Neural crest cell (in vitro differentiated cells): Measurements from ENCODE around the gene AP5Z1. TPM values are rescaled to one million over a fixed set of nuclear protein-coding genes. Genes with fewer than 3 reads are reported as not detected.
A peak's percentile ranks its signal among the peaks of the same experiment; 100 is the strongest.

Experiments used
- DNase-seq: peaks from one replicate; pipeline ENCODE4 v3.0.0; 2021; ENCODE audit warnings: low read depth, mixed read lengths, low spot score
- H3K27ac Mint-ChIP-seq: one replicate; pipeline ENCODE4 v1.8.0; 2021; ENCODE audit warnings: mild to moderate bottlenecking, mixed read lengths; ENCODE audit not compliant: unreplicated experiment
- H3K27me3 Mint-ChIP-seq: 2 replicates; pipeline ENCODE4 v1.8.0; 2021; ENCODE audit warnings: low read depth, mild to moderate bottlenecking, mixed read lengths
- H3K36me3 Mint-ChIP-seq: 2 replicates; pipeline ENCODE4 v1.8.0; 2021; ENCODE audit warnings: low read depth, mild to moderate bottlenecking, mixed read lengths
- H3K4me1 Mint-ChIP-seq: 2 replicates; pipeline ENCODE4 v1.8.0; 2021; ENCODE audit warnings: mixed read lengths
- H3K4me3 Mint-ChIP-seq: one replicate; pipeline ENCODE4 v1.8.0; 2021; ENCODE audit warnings: mild to moderate bottlenecking, mixed read lengths
- H3K9me3 Mint-ChIP-seq: 2 replicates; pipeline ENCODE4 v1.8.0; 2021; ENCODE audit warnings: mixed read lengths
- total RNA-seq: library from RNA; stranded (reverse); gene quantifications from 2 replicates; pipeline ENCODE4 v1.2.1, GENCODE V29; 2021
- TF ChIP-seq, protein P1 (sequence below): fragments of 200-600 bp; sonication (generic); conservative IDR thresholded peaks from 2 replicates; pipeline ENCODE4 v1.5.0; 2021; ENCODE audit warnings: antibody characterized with exemption, mild to moderate bottlenecking

The AP5Z1 gene
- total RNA-seq, 1 donor from 2014 or later, result 37.6 TPM

DNA sequence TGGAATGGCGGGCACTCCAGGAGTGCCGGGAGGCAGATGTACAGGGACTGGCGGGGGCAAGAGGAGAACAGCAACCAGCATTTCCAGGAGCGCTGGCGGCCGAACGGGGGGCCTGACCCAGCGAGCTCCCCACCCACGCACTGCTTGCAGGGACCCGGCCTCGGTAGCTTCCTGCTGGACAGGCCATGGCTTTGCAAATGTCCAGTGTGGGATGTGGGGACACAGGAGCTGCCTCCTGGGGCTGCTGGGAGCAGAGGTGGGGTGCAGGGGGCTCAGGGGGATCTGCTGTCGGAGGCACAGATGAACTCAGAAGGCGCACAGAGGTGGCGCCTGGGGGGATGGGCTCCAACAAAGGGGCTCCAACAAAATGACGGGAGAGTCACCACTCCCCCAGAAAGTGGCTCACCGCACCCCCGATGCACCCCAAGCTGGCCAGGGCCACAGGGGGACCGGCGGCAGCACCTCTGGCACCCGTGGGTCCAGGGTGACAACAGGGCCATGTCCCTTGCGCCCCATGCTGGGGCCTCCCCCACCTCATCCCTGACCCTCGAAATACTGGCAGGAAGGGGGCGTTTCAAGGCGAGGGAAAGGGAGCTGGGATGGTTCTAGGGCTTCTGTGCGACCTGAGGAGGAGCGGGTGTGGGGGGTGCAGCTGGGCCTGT, 41.1 kb downstream of the AP5Z1 start:
- Mint-ChIP-seq H3K36me3 (peaks cover 15% of the 10 kb centered on the region), H3K27ac (no peak overlapping the region), H3K4me3 (no peak overlapping the region), H3K4me1 (no peaks in the 10 kb centered on the region), H3K9me3 (no peaks in the 10 kb centered on the region), H3K27me3 (no peaks in the 10 kb centered on the region)
- TF ChIP-seq, protein P1, sequence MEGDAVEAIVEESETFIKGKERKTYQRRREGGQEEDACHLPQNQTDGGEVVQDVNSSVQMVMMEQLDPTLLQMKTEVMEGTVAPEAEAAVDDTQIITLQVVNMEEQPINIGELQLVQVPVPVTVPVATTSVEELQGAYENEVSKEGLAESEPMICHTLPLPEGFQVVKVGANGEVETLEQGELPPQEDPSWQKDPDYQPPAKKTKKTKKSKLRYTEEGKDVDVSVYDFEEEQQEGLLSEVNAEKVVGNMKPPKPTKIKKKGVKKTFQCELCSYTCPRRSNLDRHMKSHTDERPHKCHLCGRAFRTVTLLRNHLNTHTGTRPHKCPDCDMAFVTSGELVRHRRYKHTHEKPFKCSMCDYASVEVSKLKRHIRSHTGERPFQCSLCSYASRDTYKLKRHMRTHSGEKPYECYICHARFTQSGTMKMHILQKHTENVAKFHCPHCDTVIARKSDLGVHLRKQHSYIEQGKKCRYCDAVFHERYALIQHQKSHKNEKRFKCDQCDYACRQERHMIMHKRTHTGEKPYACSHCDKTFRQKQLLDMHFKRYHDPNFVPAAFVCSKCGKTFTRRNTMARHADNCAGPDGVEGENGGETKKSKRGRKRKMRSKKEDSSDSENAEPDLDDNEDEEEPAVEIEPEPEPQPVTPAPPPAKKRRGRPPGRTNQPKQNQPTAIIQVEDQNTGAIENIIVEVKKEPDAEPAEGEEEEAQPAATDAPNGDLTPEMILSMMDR, result no peak
- DNase-seq, result no peak

DNA sequence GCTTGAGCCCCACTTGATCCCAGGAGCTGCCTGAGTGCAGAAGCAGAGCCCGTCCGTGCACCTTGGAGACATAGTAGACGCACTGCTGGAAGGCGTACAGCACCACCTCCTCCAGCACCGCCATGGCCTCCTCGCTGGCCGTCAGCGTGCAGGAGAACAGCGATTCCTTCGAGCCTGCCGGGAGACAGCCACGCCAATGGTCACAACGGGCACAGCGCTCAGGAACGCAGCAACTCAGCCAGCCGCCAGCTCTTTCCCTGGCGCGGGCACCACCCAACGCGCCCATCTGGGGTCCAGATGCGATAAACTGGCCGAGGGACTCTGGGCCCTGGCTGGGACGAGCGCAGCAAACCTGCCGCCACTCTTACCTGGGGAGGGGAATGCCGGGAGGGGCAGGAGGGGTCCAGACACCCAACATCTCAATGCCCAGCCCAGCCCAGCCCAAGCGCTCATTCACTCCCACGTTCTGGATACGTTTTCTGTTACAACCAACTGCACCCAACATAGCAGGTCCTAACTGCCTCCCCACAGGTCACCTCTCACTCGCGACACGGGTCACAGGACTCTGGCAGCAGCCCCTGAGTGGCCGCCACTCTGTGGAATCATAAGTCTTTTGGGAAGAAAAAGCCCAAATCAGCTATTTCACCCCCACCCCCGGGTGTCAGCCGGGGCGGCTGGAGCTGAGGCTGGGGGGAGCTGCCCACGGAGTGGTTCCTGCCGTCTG, 41.9 kb downstream of the AP5Z1 start:
- TF ChIP-seq, protein P1, result no peak
- Mint-ChIP-seq H3K36me3 (peaks cover 15% of the 10 kb centered on the region), H3K4me3 (no peak overlapping the region), H3K4me1 (no peaks in the 10 kb centered on the region), H3K27me3 (no peaks in the 10 kb centered on the region), H3K27ac (no peak overlapping the region), H3K9me3 (no peaks in the 10 kb centered on the region)
- no peak for DNase-seq

DNA sequence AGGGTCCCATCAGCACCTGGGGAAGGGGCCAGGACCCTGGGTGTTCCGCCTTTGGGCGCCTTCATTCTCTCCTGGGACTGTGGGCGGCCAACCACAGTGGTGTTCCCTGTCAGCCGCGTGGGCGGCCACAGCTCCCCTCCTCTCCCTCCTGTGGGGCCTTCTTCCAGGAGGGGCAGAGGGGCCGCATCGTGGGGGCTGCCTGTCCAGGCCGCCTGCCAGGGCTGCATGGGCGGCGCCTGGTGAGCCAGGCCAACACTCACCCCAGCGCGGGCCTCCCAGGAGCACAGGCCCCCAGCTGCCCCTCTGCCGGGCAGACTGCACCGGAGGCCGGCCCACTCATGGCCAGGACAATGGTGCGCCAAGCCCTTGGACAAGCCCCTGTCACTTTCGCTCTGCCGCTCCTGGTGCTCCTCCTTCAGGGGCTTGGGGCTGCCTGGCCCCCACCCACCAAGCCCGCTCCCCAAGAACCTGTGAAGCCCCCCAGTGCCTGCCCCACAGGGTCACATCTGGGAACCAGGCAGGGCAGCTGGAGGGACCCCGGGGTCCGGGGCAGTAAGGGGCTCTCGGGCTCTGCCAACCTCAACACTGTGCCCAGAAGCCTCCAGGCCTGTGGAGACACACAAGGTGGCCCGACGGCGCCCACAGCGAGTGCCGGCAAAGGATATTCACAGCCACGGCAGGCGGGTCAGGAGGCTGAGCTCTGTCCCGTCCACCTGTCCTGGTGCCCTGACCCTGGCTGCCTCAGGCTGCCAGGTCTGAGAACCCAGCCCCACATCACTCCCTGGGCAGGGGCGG, 42.8 kb downstream of the AP5Z1 start:
- no peaks in the 10 kb centered on the region for H3K4me1 Mint-ChIP-seq
- no peak for DNase-seq
- H3K36me3 Mint-ChIP-seq, result peaks cover 8% of the 10 kb centered on the region
- H3K27me3 Mint-ChIP-seq, result no peaks in the 10 kb centered on the region
- no peaks in the 10 kb centered on the region for H3K9me3 Mint-ChIP-seq
- H3K4me3 Mint-ChIP-seq, result no peak overlapping the region
- TF ChIP-seq, protein P1, result no peak
- H3K27ac Mint-ChIP-seq, result no peak overlapping the region

DNA sequence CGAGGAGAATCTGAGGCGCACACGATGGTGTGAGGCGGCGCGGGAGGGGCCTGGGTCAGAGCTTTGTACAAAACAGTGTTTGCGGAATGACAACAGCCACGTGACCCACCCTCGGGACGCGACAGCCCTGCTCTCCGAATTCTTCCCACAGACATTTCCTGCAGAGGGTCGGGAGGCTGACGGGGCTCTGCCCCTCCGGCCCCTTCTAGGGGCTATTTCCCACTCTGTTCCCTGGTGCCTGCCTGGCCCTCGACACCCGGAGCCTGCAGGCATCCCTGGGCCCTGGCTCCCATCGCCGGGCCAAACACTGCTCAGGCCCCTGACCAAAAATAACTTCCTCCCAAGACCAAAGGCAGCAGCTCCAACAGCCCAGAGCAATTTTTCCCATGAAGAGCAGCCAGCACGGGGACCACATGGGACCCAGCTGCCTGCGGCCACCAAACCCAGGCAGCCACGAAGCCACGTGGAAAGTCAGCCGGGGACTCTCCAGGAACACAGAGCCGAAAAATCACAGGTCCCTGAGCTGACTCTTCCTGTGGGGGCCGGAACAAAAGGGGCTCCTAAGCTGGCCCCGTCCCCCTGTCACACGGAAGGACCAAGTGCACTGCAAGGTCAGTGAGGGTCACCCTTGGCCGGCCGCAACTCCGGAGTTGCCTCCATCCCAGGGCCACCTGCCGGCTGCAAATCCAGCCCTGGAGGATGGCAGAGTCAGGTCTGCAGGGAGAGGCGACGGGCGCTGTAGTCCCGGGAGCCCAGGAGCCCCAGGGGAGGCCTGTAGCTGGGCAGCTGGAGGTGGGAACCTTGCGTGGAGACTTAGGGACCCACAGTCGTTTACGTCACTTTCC, 44.4 kb downstream of the AP5Z1 start:
- no peaks in the 10 kb centered on the region for H3K4me1 Mint-ChIP-seq
- H3K4me3 Mint-ChIP-seq, result no peak overlapping the region
- DNase-seq, result no peak
- no peaks in the 10 kb centered on the region for H3K36me3 Mint-ChIP-seq
- TF ChIP-seq, protein P1, result no peak
- H3K27me3 Mint-ChIP-seq, result no peaks in the 10 kb centered on the region
- peak overlapping the region; percentile 57 for H3K27ac Mint-ChIP-seq
- no peaks in the 10 kb centered on the region for H3K9me3 Mint-ChIP-seq

DNA sequence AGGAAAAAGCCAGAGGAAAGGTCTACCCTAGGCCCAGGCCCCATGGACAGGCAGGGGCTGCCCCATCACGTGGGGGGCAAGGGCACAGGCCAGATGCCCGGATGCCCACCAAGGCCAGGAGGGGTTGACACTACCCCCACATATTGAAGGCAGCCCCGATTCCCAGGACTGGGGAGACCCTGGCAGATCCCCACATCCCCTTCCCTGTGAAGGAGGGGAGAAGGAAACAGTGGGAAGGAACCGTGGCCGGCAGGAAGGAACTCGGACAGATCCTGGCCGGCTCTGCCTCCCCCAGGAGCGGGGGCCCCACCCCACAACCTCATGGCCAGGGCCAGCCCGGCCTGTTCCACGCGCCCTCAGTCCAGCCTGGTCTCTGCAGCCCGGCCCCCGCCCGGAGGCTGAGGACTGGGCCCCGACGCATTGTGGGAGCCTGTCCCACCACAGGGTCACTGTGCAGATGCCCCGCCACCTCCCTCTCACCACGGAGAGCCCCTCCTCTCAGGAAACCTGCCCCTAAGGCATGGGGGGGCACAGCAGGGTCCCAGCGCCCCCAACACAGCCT, 45.1 kb downstream of the AP5Z1 start:
- no peaks in the 10 kb centered on the region for H3K27me3 Mint-ChIP-seq
- no peaks in the 10 kb centered on the region for H3K36me3 Mint-ChIP-seq
- no peaks in the 10 kb centered on the region for H3K4me1 Mint-ChIP-seq
- H3K27ac Mint-ChIP-seq, result no peak overlapping the region
- TF ChIP-seq, protein P1, result no peak
- no peak for DNase-seq
- H3K9me3 Mint-ChIP-seq, result no peaks in the 10 kb centered on the region
- H3K4me3 Mint-ChIP-seq, result no peak overlapping the region
